Keratinocyte (primary cell): Measurements from ENCODE around the gene ZNF646. TPM values are rescaled to one million over a fixed set of nuclear protein-coding genes. Genes with fewer than 3 reads are reported as not detected.

ENCODE experiments used
- DNase-seq: peaks from one replicate; pipeline ENCODE4 v3.0.0-alpha.2; 2011; ENCODE audit warnings: low read depth, missing footprints, low spot score
- FAIRE-seq: peaks from 2 replicates; lab custom pipeline; 2011; peaks lifted over from hg19 to GRCh38; lab: Jason Lieb, UNC
- H2AFZ ChIP-seq: 2 replicates; pipeline ENCODE4 v1.6.0; 2012; ENCODE audit warnings: low read length, control low read depth, inconsistent platforms; ENCODE audit not compliant: control insufficient read depth
- H3K27ac ChIP-seq: 2 replicates; pipeline ENCODE4 v1.5.1; 2011; ENCODE audit warnings: low read length; ENCODE audit not compliant: control insufficient read depth, insufficient read depth
- H3K27me3 ChIP-seq: 3 replicates; pipeline ENCODE4 v1.6.0; 2011; ENCODE audit warnings: low read length; ENCODE audit not compliant: control insufficient read depth, insufficient read depth; ENCODE audit errors: extremely low read depth
- H3K36me3 ChIP-seq, 2 experiments: 2 replicates in 1 of 2; 3 replicates in 1 of 2; pipeline ENCODE4 v1.5.1; 2011; ENCODE audit warnings: low read length in 2 of 2, mild to moderate bottlenecking in 1 of 2; ENCODE audit not compliant: control insufficient read depth in 2 of 2, insufficient read depth in 2 of 2; ENCODE audit errors: extremely low read depth in 1 of 2
- H3K4me1 ChIP-seq: 3 replicates; pipeline ENCODE4 v1.5.1; 2011; ENCODE audit warnings: low read length; ENCODE audit not compliant: control insufficient read depth, insufficient read depth; ENCODE audit errors: extremely low read depth
- H3K4me2 ChIP-seq: 3 replicates; pipeline ENCODE4 v1.6.0; 2011; ENCODE audit warnings: low read depth, low read length; ENCODE audit not compliant: control insufficient read depth, insufficient read depth; ENCODE audit errors: extremely low read depth
- H3K4me3 ChIP-seq, 3 experiments: fragments of 200-600 bp in 1 of 3; sonication (generic) in 1 of 3; 2 replicates in 2 of 3; 3 replicates in 1 of 3; pipeline ENCODE4 v1.5.1; 2011 to 2016; ENCODE audit warnings: low read length in 3 of 3, mild to moderate bottlenecking in 3 of 3, control low read depth in 2 of 3, inconsistent platforms in 1 of 3, low read depth in 1 of 3, mixed read lengths in 1 of 3, mixed run types in 1 of 3, moderate library complexity in 1 of 3; ENCODE audit not compliant: control insufficient read depth in 2 of 3, insufficient read depth in 2 of 3; ENCODE audit errors: extremely low read depth in 1 of 3
- H3K79me2 ChIP-seq: 2 replicates; pipeline ENCODE4 v1.6.0; 2012; ENCODE audit warnings: low read length; ENCODE audit not compliant: control insufficient read depth, insufficient read depth
- H3K9ac ChIP-seq: 3 replicates; pipeline ENCODE4 v1.6.0; 2011; ENCODE audit warnings: low read length; ENCODE audit not compliant: control insufficient read depth, insufficient read depth; ENCODE audit errors: extremely low read depth
- H3K9me1 ChIP-seq: 3 replicates; pipeline ENCODE4 v1.6.0; 2011; ENCODE audit warnings: low read length; ENCODE audit not compliant: control insufficient read depth, insufficient read depth; ENCODE audit errors: extremely low read depth
- H3K9me3 ChIP-seq: 2 replicates; pipeline ENCODE4 v1.5.1; 2012; ENCODE audit warnings: low read depth, low read length; ENCODE audit not compliant: control insufficient read depth
- H4K20me1 ChIP-seq: 3 replicates; pipeline ENCODE4 v1.6.0; 2011; ENCODE audit warnings: low read length; ENCODE audit not compliant: control insufficient read depth, insufficient read depth; ENCODE audit errors: extremely low read depth
- EZH2 ChIP-seq: IDR thresholded peaks from one replicate; pipeline ENCODE4 v1.6.1; 2012; ENCODE audit warnings: inconsistent platforms, mild to moderate bottlenecking, low read length, moderate library complexity
- dilution Hi-C: fragments of 300-500 bp; cut with MboI; formaldehyde crosslinking; loops from one replicate; pipeline ENCODE4 v1.7.0; 2020; ENCODE audit warnings: low sequenced_read_pairs; ENCODE audit not compliant: extremely low pct_ligation_motif_present
- polyA plus RNA-seq, 5 experiments: library from polyadenylated mRNA; depleted of rRNA in 3 of 5; stranded (reverse) in 3 of 5; stranded (forward) in 1 of 5; unstranded in 1 of 5; fragments of >200 nt; gene quantifications; 1 replicate in 1 of 5; 2 replicates in 3 of 5; 3 replicates in 1 of 5; pipeline versions ENCODE4 v1.2.1 to v1.2.3, GENCODE V29; 2011 to 2012; ENCODE audit warnings: missing spikeins in 2 of 5, low read depth in 1 of 5, low replicate concordance in 1 of 5
- TF ChIP-seq, protein P1 (sequence below), 3 experiments: IDR thresholded peaks in 1 of 3; conservative IDR thresholded peaks in 1 of 3; optimal IDR thresholded peaks in 1 of 3; 2 replicates in 2 of 3; 3 replicates in 1 of 3; pipeline versions ENCODE3 to v1.5.1; 2011; ENCODE audit warnings: low read length in 3 of 3, mild to moderate bottlenecking in 3 of 3, moderate library complexity in 2 of 3, control low read depth in 1 of 3, inconsistent platforms in 1 of 3; ENCODE audit not compliant: insufficient read depth in 2 of 3; ENCODE audit errors: extremely low read depth in 1 of 3

Gene ZNF646
- polyA plus RNA-seq, 1 donor (not counting 4 experiments of a cell fraction or from before 2014, with no cell fraction given), result 2.5 TPM

DNA sequence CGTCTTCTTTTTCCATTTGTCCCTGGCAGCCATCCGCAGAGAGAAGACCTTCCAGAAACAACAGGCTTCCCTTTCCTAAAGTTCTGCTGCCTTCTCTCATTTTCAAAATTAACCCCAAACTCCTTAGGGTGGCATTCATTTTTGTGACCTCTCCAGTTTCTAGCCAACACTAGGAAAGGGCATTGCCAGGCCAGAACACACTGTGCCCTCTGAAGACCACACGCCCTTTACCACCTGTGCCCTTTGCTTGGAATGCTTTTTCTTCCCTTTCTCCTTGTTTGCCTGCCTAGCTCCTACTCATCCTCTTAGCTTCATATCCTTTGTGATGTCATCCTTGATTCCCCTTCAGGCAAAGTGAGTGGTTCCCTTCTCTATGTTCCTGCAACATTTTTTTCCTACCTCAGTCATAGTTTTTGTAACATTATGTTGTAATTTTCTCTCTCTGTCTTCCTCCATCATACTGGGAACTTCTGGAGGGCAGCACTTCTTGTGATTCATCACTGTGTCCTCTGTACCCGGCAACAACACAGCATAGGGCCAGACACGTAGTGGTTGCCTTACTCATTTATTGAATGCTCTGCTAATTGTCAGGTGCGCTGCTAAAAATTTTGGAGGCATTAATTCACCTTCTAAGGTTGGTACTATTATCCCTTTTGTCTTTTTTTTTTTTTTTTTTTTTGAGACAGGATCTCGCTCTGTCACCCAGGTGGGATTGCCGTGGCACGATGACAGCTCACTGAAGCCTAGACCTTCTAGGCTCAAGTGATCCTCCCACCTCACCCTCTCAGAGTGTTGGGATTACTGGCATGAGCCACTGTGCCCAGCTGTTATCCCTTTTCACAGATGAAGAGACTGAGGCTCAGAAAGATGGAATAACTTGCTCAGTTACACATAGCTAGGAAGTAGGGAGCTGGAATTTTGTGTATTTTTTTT, 44.3 kb downstream of the ZNF646 start:
- Histone ChIP-seq H3K4me2 (peak overlapping the region; percentile 96), H3K36me3 (peaks cover 10 to 26% of the 10 kb centered on the region in 2 experiments), H4K20me1 (peaks cover 6% of the 10 kb centered on the region), H3K4me3 (peak overlapping the region; percentile 47 to 87 (median 83)), H3K9me3 (no peaks in the 10 kb centered on the region), H3K9ac (peak overlapping the region; percentile 93), H2AFZ (peak overlapping the region; percentile 55), H3K27me3 (no peaks in the 10 kb centered on the region), H3K79me2 (peaks cover 23% of the 10 kb centered on the region), H3K27ac (peak overlapping the region; percentile 99), H3K9me1 (peaks cover 2% of the 10 kb centered on the region), H3K4me1 (peaks cover 16% of the 10 kb centered on the region)
- FAIRE-seq (peak; percentile 82), DNase-seq (peak; percentile 86)
- no peak for TF ChIP-seq EZH2
- TF ChIP-seq, protein P1, sequence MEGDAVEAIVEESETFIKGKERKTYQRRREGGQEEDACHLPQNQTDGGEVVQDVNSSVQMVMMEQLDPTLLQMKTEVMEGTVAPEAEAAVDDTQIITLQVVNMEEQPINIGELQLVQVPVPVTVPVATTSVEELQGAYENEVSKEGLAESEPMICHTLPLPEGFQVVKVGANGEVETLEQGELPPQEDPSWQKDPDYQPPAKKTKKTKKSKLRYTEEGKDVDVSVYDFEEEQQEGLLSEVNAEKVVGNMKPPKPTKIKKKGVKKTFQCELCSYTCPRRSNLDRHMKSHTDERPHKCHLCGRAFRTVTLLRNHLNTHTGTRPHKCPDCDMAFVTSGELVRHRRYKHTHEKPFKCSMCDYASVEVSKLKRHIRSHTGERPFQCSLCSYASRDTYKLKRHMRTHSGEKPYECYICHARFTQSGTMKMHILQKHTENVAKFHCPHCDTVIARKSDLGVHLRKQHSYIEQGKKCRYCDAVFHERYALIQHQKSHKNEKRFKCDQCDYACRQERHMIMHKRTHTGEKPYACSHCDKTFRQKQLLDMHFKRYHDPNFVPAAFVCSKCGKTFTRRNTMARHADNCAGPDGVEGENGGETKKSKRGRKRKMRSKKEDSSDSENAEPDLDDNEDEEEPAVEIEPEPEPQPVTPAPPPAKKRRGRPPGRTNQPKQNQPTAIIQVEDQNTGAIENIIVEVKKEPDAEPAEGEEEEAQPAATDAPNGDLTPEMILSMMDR (optimal IDR thresholded peaks at IDR 0.05 in 1 of 3, IDR thresholded peaks at IDR 0.05 in 1 of 3, conservative IDR thresholded peaks at IDR 0.05 in 1 of 3; ENCODE audit: extremely low read depth in 1 of 3, insufficient read depth in 2 of 3, low read length in 3 of 3), result no peak
- dilution Hi-C loops, result no loop called here

DNA sequence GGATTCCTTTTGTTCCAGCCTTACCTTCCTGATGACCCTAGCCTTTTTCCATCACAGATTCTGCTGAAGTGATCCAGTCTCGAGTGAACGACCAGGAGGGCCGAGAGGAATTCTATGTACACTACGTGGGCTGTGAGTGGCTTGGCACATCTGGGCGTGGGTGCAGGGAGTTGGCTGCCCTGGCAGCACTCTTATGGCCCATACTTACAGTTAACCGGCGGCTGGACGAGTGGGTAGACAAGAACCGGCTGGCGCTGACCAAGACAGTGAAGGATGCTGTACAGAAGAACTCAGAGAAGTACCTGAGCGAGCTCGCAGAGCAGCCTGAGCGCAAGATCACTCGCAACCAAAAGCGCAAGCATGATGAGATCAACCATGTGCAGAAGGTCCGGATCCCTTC, 45.9 kb downstream of the ZNF646 start:
- peaks cover 13% of the 10 kb centered on the region for H3K4me1 ChIP-seq
- H3K36me3 ChIP-seq, result peaks cover 10 to 26% of the 10 kb centered on the region in 2 experiments
- no peaks in the 10 kb centered on the region for H3K9me3 ChIP-seq
- TF ChIP-seq, protein P1 (optimal IDR thresholded peaks at IDR 0.05 in 1 of 3, IDR thresholded peaks at IDR 0.05 in 1 of 3, conservative IDR thresholded peaks at IDR 0.05 in 1 of 3; ENCODE audit: extremely low read depth in 1 of 3, insufficient read depth in 2 of 3, low read length in 3 of 3), result no peak
- TF ChIP-seq EZH2, result no peak
- H3K4me2 ChIP-seq, result no peak overlapping the region
- FAIRE-seq (no peak), DNase-seq (no peak)
- H3K4me3 ChIP-seq, result no peak overlapping the region
- no peaks in the 10 kb centered on the region for H3K27me3 ChIP-seq
- peaks cover 6% of the 10 kb centered on the region for H4K20me1 ChIP-seq
- H2AFZ ChIP-seq, result no peak overlapping the region
- no peak overlapping the region for H3K9ac ChIP-seq
- H3K79me2 ChIP-seq, result peaks cover 23% of the 10 kb centered on the region
- dilution Hi-C loops, result no loop called here
- peaks cover 2% of the 10 kb centered on the region for H3K9me1 ChIP-seq
- no peak overlapping the region for H3K27ac ChIP-seq
